GM12864 (cell line): Measurements from ENCODE around the gene IQSEC1.

Experiments
- DNase-seq: peaks from one replicate; pipeline ENCODE4 v3.0.0-alpha.2; 2011; ENCODE audit warnings: low read depth
- H3K4me3 ChIP-seq: 2 replicates; pipeline ENCODE4 v1.5.1; 2011; ENCODE audit warnings: mild to moderate bottlenecking, low read depth, low read length, control low read depth
- TF ChIP-seq, protein P1 (sequence below): IDR thresholded peaks from 2 replicates; pipeline ENCODE4 v1.5.1; 2011; ENCODE audit warnings: low read depth, mild to moderate bottlenecking, moderate library complexity, low read length, control low read depth, inconsistent platforms; ENCODE audit errors: missing control alignments

Gene IQSEC1

DNA sequence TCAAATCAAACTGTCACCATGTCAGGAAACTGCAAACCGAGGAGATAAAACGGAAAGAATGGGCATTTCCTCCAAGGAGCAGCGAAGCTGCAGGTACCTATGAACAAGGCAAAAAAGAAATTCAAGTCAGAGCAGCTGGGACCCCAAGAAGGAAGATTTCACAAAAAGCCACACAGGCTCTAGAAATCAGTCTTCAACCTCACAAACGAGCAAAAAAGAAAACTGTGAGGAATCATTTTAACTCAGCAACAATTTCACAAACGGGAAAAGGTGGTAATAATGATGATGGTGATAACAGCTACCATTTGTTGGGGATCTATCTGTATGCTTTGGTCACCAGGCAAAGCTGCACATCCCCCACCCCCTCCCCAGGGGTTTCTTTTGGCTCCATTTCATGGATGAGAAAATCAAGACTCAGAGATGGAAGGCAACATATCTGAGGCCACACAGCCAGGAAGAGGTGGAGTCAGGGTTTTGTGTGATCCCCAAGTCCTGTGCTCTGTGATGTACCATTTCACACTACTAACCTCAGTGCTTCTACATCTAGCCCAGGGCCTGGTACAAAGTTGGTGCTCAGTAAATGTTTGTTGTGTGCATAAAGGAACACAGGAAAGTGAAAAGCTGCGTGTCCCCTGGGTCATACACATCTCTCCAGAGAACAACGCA lies 109.9 kb downstream of the IQSEC1 start:
- TF ChIP-seq, protein P1, sequence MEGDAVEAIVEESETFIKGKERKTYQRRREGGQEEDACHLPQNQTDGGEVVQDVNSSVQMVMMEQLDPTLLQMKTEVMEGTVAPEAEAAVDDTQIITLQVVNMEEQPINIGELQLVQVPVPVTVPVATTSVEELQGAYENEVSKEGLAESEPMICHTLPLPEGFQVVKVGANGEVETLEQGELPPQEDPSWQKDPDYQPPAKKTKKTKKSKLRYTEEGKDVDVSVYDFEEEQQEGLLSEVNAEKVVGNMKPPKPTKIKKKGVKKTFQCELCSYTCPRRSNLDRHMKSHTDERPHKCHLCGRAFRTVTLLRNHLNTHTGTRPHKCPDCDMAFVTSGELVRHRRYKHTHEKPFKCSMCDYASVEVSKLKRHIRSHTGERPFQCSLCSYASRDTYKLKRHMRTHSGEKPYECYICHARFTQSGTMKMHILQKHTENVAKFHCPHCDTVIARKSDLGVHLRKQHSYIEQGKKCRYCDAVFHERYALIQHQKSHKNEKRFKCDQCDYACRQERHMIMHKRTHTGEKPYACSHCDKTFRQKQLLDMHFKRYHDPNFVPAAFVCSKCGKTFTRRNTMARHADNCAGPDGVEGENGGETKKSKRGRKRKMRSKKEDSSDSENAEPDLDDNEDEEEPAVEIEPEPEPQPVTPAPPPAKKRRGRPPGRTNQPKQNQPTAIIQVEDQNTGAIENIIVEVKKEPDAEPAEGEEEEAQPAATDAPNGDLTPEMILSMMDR, result no peak
- no peak for DNase-seq
- H3K4me3 ChIP-seq, result no peak overlapping the region

DNA sequence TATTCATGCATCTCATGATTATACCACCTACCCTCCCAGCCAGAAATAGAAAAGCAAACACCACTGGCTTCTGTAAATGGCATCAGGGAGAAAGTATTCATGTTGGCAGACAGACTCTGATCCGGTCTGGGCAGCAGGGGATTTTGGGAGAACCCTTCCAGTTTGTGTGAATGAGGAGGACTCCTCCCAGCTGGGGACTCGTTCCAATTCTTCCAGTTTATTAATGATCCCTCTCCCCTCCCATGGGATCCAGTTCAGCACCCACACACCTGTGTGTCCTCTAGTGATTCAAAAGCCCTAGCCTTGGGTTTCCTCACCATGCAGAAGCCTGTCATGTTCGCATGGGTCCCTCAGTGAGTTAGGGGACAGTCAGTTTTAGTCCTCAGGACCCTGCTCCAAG lies 110.9 kb downstream of the IQSEC1 start:
- DNase-seq, result no peak
- TF ChIP-seq, protein P1, result no peak
- no peak overlapping the region for H3K4me3 ChIP-seq

DNA sequence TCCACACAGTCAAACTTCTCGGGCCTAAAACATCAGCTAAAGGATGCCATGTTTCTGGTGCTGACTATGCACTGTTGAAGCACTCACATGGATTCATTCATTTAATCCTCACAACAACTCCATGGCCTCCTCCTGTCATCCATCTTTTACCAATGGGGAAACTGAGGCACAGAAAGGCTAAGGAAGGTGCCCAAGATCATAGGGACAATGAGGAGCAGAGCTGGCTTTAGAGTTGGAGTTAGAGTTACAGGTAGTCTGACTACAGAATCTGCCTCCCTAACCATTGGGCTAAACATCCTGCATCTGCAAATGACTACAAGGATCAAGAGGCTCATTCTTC lies 111.6 kb downstream of the IQSEC1 start:
- TF ChIP-seq, protein P1, result no peak

DNA sequence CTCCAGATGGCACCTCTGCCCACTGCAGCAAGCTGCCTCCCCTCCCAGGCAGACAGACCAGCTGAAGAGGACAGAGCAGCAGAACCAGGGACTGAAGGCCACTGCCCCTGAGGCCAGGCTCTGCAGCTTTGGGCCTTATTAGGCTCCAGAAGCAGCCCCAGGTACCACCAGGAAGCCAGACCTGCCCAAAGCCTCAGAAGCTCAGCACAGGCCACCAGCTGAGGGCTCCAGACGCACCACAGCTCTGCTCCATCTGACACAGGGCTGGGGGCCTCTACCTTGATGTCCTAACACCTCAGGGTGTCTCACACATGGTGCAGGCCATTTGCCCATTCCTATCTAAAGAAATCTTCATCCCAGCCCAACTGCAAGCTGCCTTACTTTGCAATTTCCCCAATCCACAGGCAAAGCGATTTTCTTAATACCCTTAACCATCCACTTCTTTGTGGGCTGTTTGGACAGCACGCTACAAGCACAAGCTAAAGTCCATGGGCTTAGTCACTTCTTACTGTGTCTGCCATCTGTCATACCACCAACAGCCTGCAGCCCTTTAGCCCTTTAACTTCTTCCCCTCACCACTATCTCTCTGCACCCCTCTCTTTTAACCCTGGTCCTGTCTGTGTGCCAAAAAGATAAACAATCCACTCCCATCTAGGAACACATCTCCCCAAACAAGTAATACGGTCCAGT lies 112.1 kb downstream of the IQSEC1 start:
- no peak for DNase-seq
- H3K4me3 ChIP-seq, result no peak overlapping the region

More for the DNA sequence above, 111.6 kb downstream of the IQSEC1 start:
- H3K4me3 ChIP-seq, result no peak overlapping the region
- no peak for DNase-seq

DNA sequence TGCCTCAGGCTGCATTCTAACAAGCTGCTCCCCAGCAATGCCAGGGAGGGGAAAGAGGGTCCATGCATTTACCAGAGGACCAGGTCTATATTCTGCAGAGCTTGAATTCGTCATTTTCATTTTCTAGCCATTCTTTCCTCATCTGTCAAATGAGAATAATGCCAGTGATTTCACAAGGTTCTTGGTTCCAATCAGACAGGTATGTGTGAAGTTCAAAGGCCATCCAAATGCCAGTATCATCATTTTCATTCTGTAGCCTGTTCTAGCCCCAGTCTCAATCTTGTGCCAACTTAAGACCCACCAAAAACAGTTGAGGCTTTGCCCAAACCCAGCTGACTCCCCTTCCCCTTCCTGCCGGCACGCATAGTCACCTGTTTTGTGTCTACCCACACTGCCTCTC lies 112.7 kb downstream of the IQSEC1 start:
- DNase-seq, result no peak
- H3K4me3 ChIP-seq, result no peak overlapping the region
- TF ChIP-seq, protein P1, result no peak

More for the DNA sequence above, 112.1 kb downstream of the IQSEC1 start:
- TF ChIP-seq, protein P1, result no peak

DNA sequence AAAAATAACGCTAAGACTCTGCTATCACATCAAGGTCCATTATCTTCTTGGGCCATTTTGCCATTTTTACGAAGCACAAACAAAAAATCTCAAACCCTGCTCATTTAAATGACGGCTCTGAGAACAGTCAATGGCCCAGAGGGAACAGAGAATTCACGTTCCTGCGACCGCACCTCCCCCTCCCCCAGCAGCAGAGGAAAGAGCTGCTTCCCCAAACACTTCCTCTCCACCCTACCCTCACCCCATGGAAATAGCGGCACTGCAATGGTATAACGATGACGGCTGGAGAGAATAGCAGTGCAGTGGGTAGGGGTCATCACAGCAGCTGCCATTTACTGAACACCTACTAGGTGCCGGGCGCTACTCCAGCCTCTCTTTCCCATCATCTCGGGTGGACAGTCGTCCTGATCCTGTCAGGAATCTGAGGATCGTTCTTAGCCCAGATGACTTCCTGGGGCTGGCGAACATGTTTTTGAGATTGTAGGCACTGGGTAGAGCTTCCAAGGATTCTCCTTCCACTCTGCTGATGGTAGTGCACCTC lies 113.3 kb downstream of the IQSEC1 start:
- TF ChIP-seq, protein P1, result no peak
- DNase-seq, result no peak
- no peak overlapping the region for H3K4me3 ChIP-seq
